ENCODE data around the gene MTFR1L.

MTFR1L gene

DNA sequence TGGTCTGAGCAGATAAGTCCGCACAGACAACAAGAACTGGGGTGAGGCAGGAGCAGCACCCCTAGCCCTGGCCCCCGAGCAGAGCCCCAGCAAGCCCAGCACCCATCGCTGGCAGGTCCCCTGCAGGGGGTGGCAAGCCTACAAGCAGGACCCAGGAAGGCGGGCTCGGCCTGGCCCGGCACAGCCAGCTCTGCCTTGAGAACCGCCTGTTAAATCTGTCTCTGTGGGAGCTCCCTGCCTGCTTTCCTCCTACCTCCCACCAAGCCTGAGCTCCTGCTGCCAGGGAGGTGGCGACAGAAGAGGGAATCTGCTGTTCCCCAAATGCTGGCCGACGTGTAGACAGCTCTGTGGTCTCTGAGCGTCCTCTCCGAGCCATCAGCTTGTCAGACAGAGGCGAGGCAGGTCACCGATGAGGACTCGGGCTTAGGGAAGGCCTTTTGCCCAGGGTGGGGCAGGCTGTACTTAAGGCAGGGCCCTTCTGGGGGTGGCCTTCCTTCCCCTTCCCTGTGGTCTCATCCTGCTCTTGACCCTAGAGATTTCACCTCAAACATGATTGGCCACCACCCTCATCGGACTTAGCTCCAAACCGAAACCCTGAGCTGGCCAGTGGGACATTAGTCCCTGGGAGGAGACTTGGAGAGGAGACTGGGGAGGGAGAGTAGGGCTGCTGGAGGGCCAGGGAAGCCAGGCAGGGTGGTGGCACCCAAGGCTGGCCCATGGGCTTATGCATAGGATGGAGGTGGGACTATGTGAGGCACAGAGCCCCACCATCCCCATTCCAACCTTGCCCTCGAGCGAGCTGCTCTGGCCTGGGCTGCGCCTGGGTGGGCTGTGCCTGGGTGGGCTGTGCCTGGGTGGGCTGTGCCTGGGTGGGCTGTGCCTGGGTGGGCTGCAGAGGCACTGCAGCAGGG is 12.0 kb upstream of the MTFR1L start:
- no peak for DNase-seq (ENCODE audit: low spot score)

GRCh38 chr1:25808481-25809244 is 11.1 kb upstream of the MTFR1L start:
- no peak for DNase-seq (ENCODE audit: low spot score)

- no peak for DNase-seq (ENCODE audit: low spot score)
Measured at GRCh38 chr1:25809283-25809926, 10.3 kb upstream of the MTFR1L start.

DNA sequence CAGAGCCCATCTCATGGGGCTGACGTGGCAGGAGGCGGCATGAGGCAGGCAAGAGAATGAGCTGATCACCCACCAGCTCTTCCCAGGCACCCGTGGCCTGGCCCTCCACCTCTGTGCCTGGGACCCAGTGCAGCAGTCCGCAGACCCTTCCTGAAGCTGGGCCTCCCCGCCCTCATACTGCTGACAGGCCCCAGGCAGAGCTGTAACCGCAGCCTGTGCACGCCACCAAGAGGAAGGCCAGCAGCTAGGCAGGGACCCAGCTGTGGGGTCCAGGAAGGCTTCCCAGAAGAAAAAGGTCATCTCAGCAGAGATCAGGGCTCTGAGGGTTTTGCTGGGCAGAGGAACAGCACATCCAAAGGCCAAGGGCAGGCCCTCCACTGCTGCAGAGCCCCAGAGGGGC is 9.8 kb upstream of the MTFR1L start:
- no peak for DNase-seq (ENCODE audit: low spot score)

DNA sequence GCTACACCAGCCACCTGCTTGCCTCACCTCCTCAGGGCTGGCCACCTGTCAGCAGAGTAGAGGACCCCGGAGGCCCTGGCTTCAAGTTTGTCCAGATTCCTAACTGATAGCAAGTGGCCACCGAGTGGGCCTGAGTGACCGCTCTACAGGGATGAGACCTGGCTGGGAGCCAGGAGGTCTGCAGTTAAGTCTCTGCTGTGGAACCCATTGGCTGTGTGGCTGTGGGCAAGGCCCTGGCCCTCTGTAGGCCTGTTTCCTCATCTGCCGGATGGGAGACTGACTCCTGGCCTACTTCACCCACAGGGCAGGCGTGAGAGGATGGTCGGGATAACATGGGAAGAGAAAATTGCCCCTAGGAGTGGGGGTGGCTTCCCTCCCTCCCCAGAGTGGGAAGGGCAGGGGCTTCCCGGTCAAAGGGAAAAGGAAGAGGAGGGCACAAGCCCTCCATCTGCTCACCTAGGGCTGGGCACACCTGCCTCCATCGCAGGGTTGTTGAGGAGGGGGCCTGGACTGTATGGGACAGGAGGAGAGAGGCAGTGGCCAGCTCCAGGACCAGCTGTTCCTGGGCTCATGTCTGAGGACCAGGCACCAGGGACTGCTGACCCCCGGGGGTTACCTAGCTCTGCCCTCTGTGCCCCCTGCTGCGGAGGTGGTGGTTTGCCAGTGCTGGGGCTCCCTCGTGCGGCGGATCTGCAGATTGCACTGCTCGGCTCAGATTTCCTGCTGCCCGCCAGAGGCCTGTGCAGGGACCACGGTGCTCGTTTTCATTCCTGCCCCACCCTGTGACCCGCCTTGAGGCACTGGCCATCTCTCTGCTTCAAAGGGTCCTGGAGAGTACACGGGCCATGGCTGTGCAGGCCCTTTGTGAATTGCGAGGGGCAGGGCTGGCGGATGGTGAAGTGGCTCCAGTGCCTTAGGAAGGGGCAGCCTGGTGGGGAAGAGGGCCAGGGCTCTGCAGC is 9.1 kb upstream of the MTFR1L start:
- peak; percentile 74 for DNase-seq (ENCODE audit: low spot score)

GRCh38 chr1:25811384-25812082 is 8.2 kb upstream of the MTFR1L start:
- no peak for DNase-seq (ENCODE audit: low spot score)

DNA sequence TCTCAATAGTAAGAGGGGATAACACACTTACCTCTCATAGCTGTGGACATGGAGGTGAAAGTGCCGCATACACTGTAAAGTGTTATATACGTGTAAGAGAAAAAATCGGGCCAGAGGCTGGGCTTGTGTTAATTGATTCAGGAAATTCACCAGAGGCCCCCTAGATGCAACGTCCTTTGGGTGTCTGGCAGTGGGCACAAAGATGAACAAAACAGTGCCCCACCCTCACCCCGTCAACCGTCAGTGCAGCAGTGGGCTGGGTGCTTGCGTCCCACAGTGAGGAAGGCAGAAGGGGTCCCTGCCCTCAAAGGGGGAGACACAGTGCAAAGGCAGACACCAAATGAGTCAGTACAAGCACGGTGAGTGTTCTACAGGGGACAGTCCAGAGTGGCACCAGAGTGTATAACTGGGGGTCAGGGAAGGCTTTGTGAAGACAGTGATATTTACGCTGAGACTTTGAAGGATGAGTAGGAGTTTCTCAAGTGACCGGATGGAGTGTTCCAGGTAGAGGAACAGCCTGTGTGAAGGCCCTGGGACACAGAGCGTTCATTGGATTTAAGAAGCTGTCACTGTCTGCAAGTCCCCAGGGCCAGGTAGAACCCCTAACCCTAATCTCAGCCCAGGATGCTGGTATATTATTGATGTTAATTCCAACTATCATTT is 6.6 kb upstream of the MTFR1L start:
- no peak for DNase-seq (ENCODE audit: low spot score)

DNA sequence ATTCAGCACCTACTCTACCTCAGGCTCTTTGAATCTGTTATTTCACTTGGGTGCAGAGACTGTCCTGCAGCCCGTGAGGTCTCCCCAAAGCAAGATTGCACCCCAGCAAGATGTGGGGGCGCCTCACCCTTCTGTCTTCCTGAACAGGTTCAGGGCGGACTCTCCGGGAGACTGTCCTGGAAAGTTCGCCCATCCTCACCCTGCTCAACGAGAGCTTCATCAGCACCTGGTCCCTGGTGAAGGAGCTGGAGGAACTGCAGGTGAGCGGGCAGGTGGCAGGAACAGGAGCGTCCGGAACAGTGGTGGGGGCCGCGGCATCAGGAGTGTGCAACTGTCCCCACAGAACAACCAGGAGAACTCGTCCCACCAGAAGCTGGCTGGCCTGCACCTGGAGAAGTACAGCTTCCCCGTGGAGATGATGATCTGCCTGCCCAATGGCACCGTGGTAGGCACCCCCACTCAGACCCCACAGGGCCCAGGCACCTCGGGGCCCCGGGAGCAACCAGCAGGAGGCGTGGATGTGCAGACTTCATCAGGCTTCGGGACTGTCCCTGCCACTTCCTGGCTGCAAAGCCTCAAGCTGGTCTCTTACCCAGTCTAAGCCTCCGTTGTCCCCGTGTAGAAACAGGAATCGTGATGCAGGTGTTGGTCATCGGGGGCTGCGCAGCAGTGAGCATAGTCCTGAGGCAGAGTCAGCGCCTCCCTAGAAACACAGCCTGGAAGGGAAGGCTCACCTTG is 5.9 kb upstream of the MTFR1L start:
- no peak for DNase-seq (ENCODE audit: low spot score)

- DNase-seq (ENCODE audit: low spot score) = no peak
Measured at GRCh38 chr1:25814549-25815087, 5.1 kb upstream of the MTFR1L start.

- DNase-seq (ENCODE audit: low spot score) = no peak
Measured at GRCh38 chr1:25815208-25816111, 4.3 kb upstream of the MTFR1L start.

DNA sequence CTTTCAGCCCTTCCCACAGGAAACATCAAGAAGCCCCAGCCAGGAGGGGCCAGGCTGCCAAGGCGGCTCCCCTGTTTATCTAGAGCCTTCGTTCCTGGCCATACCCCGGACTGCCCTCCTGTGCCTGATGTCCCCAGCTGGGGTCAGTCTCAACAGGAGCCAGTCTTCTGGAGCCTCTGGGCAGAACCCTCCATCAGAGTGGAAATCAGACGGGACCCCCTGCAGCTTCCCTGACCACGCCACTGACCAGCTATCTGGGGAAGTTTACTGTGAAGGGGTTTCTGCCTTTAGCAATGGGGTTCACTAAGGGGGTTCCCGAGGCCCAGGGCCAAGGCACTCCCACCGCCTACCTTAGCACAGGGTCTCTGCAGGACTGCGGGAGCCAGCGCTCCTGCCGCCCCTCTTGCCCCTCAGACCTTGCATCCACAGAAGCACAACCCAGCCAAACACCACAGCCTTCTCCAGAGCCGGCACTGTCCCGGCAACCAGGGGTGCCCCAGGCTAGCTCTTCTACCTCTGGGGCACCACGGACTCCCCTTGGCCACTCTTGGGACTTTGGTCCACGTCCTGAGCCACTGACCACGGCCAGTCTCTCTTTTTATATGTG is 3.5 kb upstream of the MTFR1L start:
- DNase-seq (ENCODE audit: low spot score) = no peak

- DNase-seq (ENCODE audit: low spot score) = no peak
Measured at GRCh38 chr1:25817840-25818501, 1.8 kb upstream of the MTFR1L start.

GRCh38 chr1:25818569-25818968 is 1.2 kb upstream of the MTFR1L start:
- no peak for DNase-seq (ENCODE audit: low spot score)

DNA sequence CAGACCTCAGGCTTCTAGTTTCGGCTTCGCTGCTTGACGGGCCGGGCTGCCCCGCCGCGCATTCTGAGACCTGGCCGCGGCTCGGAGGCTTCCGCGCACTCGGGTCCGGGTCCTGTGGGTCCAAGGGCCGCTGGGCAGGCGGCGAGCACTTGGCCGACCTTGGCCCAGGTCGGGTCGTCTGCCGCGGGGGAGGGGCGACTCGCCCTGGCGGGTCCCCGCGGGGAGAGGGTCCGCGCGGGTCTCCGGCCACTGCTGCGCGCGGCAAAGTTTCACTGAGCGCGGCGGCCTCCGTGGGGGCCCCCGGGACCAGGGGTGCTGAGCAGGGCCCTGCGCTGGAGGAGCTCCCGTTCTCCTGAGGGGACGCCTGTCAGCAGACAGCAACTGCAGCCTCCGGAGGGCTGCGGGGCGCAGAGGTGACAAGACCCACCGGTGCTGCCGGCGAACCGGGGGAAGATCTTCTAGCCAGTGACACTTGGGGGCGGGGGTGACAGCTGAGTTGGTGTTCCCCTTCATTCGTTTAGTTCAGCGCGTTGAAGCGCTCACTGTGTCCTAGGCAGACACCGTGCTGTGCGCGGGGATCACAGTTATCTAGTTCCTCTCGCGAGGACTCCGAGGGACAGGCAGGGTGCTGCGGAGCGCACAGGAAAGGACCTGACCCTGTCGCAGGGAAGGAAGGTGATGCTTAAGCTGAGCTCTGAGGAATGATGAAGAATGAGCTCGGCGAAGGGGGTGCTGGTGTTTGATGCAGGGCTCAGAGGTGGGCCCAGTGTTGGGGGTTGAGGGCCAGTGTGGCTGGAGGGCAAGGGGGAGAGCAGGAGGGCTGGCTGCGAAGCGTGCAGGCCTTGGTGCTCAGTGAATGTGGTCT is 725 bp downstream of the MTFR1L start:
- peak; percentile 67 for DNase-seq (ENCODE audit: low spot score)

DNA sequence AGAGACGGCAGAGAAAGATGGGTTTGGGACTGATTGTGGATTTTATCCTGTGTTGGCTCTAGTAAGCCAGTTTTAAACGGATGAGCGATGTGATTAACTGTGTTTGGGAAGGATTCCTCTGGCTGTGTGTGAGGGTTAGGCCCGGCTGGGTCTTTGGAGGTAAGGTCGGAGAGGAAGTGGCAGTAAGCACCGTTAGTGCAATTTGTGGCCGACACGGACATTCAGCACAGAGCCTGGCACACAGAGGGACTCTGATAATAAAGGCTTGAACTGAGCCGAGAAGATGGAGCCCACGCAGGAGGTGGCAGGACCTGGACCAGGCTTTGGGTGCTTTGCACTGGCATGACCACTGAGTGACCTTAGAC is 1.3 kb downstream of the MTFR1L start:
- no peak for DNase-seq (ENCODE audit: low spot score)

- no peak for DNase-seq (ENCODE audit: low spot score)
Measured at GRCh38 chr1:25821630-25822091, 1.9 kb downstream of the MTFR1L start.

Measured in CD4-positive, alpha-beta T cell treated with Interleukin-6 at 100 ng/mL for 8 hours (primary cell).